A204.1 (cell line): Measurements from ENCODE around the gene DAPK1.

Experiments
- FAIRE-seq: peaks from 2 replicates; lab custom pipeline; 2012; peaks lifted over from hg19 to GRCh38; lab: Jason Lieb, UNC

Gene DAPK1

GRCh38 chr9:87517732-87518131, 20.1 kb downstream of the DAPK1 start:
- no peak for FAIRE-seq

GRCh38 chr9:87518702-87519335, 21.2 kb downstream of the DAPK1 start:
- FAIRE-seq: no peak

GRCh38 chr9:87519461-87519860, 21.8 kb downstream of the DAPK1 start:
- FAIRE-seq: no peak

GRCh38 chr9:87520172-87520683, 22.6 kb downstream of the DAPK1 start:
- no peak for FAIRE-seq

GRCh38 chr9:87521834-87522233, 24.2 kb downstream of the DAPK1 start:
- FAIRE-seq: no peak

- FAIRE-seq: no peak
Measured at GRCh38 chr9:87524061-87524460, 26.4 kb downstream of the DAPK1 start.

- FAIRE-seq: no peak
Measured at GRCh38 chr9:87525546-87526303, 28.1 kb downstream of the DAPK1 start.

- FAIRE-seq: no peak
Measured at GRCh38 chr9:87527211-87527916, 29.7 kb downstream of the DAPK1 start.

GRCh38 chr9:87528969-87529368, 31.3 kb downstream of the DAPK1 start:
- no peak for FAIRE-seq

- no peak for FAIRE-seq
Measured at GRCh38 chr9:87529671-87530070, 32.0 kb downstream of the DAPK1 start.

GRCh38 chr9:87530716-87531115, 33.0 kb downstream of the DAPK1 start:
- no peak for FAIRE-seq

- FAIRE-seq: no peak
Measured at GRCh38 chr9:87531370-87532295, 34.0 kb downstream of the DAPK1 start.

GRCh38 chr9:87533271-87533670, 35.6 kb downstream of the DAPK1 start:
- FAIRE-seq: no peak

GRCh38 chr9:87534036-87534435, 36.4 kb downstream of the DAPK1 start:
- no peak for FAIRE-seq

GRCh38 chr9:87534957-87535356, 37.3 kb downstream of the DAPK1 start:
- no peak for FAIRE-seq

GRCh38 chr9:87535817-87536539, 38.3 kb downstream of the DAPK1 start:
- FAIRE-seq: no peak

- no peak for FAIRE-seq
Measured at GRCh38 chr9:87537625-87538024, 40.0 kb downstream of the DAPK1 start.

- FAIRE-seq: no peak
Measured at GRCh38 chr9:87540444-87541105, 42.9 kb downstream of the DAPK1 start.

- FAIRE-seq: no peak
Measured at GRCh38 chr9:87541663-87542062, 44.0 kb downstream of the DAPK1 start.

GRCh38 chr9:87542141-87542540, 44.5 kb downstream of the DAPK1 start:
- no peak for FAIRE-seq

- FAIRE-seq: no peak
Measured at GRCh38 chr9:87543251-87543650, 45.6 kb downstream of the DAPK1 start.
